Tibial artery (tissue), 4 donors: ENCODE measurements around the gene C19orf33.

Source experiments
- DNase-seq, 2 donors: peaks; one replicate each; pipeline ENCODE4 v3.0.0-alpha.2; 2019
- H3K27ac ChIP-seq, 2 donors: fragments of 200-600 bp; sonication (generic) in 1 of 2; 1 replicate in 1 of 2; 2 replicates in 1 of 2; pipeline ENCODE4 v1.5.1; 2018 to 2019; ENCODE audit warnings: mild to moderate bottlenecking in 1 of 2
- H3K27me3 ChIP-seq, 2 donors: fragments of 200-600 bp; sonication (generic) in 1 of 2; one replicate each; pipeline versions ENCODE4 v1.5.1 to v1.6.0; 2016 to 2019
- H3K36me3 ChIP-seq, 3 donors: fragments of 200-600 bp; sonication (generic) in 2 of 3; one replicate each; pipeline ENCODE4 v1.5.1; 2016 to 2019; ENCODE audit warnings: mild to moderate bottlenecking in 2 of 3
- H3K4me1 ChIP-seq, 4 donors: fragments of 200-600 bp; sonication (generic) in 2 of 4; 1 replicate in 3 of 4; 2 replicates in 1 of 4; pipeline ENCODE4 v1.5.1; 2016 to 2019
- H3K4me3 ChIP-seq, 2 donors: fragments of 200-600 bp; sonication (generic) in 1 of 2; 1 replicate in 1 of 2; 2 replicates in 1 of 2; pipeline ENCODE4 v1.5.1; 2018 to 2019; ENCODE audit warnings: mild to moderate bottlenecking in 2 of 2
- H3K9me3 ChIP-seq, 3 donors: fragments of 200-600 bp; sonication (generic) in 1 of 3; one replicate each; pipeline ENCODE4 v1.5.1; 2016 to 2019
- CTCF ChIP-seq, 2 experiments: fragments of 200-600 bp in 1 of 2; fragments of 450-650 bp in 1 of 2; IDR thresholded peaks; one replicate each; pipeline ENCODE4 v1.5.1; 2017 to 2019; ENCODE audit warnings: antibody characterized with exemption in 2 of 2, mild to moderate bottlenecking in 1 of 2, moderate library complexity in 1 of 2
- intact Hi-C: fragments of 100-400 bp; cut with DNase I; formaldehyde crosslinking; loops from one replicate; pipeline ENCODE4 v1.15.0; 2023; ENCODE audit warnings: low total_unique reads

Gene C19orf33

DNA sequence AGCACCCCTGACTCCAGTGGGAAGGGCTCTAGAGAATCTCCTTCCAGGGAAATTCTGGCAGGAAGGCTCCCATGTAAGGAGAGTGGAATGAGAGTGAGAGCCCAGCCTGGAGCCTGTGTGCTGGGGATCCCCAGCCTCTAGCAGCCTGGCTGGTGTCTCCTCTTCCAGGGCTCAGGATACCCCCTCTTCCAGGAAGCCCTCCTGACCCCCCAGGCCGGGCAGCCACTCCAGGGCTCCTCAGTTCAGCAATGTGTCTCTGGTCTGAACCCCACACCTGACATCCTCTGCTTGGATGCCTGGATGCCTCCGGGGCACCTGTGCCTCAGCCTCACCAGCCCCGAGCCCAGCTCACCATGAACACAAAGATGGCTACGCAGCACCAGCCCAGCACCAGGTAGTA is 3.0 kb downstream of the C19orf33 start:
- no peak for TF ChIP-seq CTCF (IDR thresholded peaks at IDR 0.05)
- Histone ChIP-seq H3K4me3 (no peak overlapping the region), H3K9me3 (no peaks in the 10 kb centered on the region), H3K27me3 (no peaks in the 10 kb centered on the region), H3K4me1 (no peaks in the 10 kb centered on the region), H3K36me3 (peaks cover 23 to 65% (median 27%) of the 10 kb centered on the region in 3 donors), H3K27ac (no peak overlapping the region)
- no peak for DNase-seq
- intact Hi-C loops: no loop called here

DNA sequence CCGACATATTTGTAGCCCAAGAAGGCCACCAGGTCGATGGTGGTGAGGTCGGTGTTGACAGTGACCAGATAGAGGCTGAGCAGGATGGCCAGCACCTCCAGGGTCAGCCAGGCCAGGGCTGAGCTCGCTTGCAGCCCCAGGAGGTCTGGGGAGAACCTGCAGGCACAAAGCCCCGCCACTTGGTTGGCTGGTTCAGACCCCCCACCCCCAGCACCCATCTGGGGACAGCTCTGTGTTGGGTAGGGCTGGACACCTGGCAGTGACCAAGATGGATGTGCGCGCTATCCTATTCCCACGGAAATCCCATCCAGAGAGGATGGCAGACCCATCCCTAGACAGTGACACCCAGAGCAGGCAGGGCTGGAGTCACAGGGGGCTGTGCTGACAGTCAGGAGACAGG is 3.5 kb downstream of the C19orf33 start:
- TF ChIP-seq CTCF (IDR thresholded peaks at IDR 0.05): no peak

GRCh38 chr19:38308006-38308766 is 4.1 kb downstream of the C19orf33 start:
- Histone ChIP-seq H3K4me1 (no peaks in the 10 kb centered on the region), H3K4me3 (no peak overlapping the region), H3K36me3 (peaks cover 23 to 65% (median 27%) of the 10 kb centered on the region in 3 donors), H3K27me3 (no peaks in the 10 kb centered on the region), H3K27ac (no peak overlapping the region), H3K9me3 (no peaks in the 10 kb centered on the region)
- TF ChIP-seq CTCF (IDR thresholded peaks at IDR 0.05): no peak
- intact Hi-C loops: no loop called here
- DNase-seq: no peak

More for the DNA sequence above, 3.5 kb downstream of the C19orf33 start:
- H3K27me3 ChIP-seq: no peaks in the 10 kb centered on the region
- DNase-seq: no peak
- no peak overlapping the region for H3K27ac ChIP-seq
- no peak overlapping the region for H3K4me3 ChIP-seq
- H3K36me3 ChIP-seq: peaks cover 23 to 65% (median 27%) of the 10 kb centered on the region in 3 donors
- no peaks in the 10 kb centered on the region for H3K4me1 ChIP-seq
- intact Hi-C loops: no loop called here
- no peaks in the 10 kb centered on the region for H3K9me3 ChIP-seq

- no peak overlapping the region for H3K4me3 ChIP-seq
- peaks cover 23 to 59% (median 27%) of the 10 kb centered on the region in 3 donors for H3K36me3 ChIP-seq
- intact Hi-C loops: no loop called here
- H3K27me3 ChIP-seq: no peaks in the 10 kb centered on the region
- H3K4me1 ChIP-seq: no peaks in the 10 kb centered on the region
- no peak for TF ChIP-seq CTCF (IDR thresholded peaks at IDR 0.05)
- H3K9me3 ChIP-seq: no peaks in the 10 kb centered on the region
- H3K27ac ChIP-seq: no peak overlapping the region
- DNase-seq: no peak
These were observed 5.0 kb downstream of the C19orf33 start for GRCh38 chr19:38308926-38309614.

GRCh38 chr19:38309615-38310278 is 5.7 kb downstream of the C19orf33 start:
- Histone ChIP-seq H3K4me1 (no peaks in the 10 kb centered on the region), H3K27me3 (no peaks in the 10 kb centered on the region), H3K27ac (no peak overlapping the region), H3K9me3 (no peaks in the 10 kb centered on the region), H3K36me3 (peaks cover 23 to 54% (median 27%) of the 10 kb centered on the region in 3 donors), H3K4me3 (no peak overlapping the region)
- intact Hi-C loops: loop anchor here (10.0 kb wide), 1 partner anchor 45 kb away; the partner anchor contains the start of gene SPINT2
- TF ChIP-seq CTCF (IDR thresholded peaks at IDR 0.05): no peak
- DNase-seq: no peak
